ENCODE results near the gene SPEN.
"Not testable (repeated sequence)": the region's sequence is repeated elsewhere in the genome, so short reads cannot be mapped to it uniquely, and the experiment has no call there.

Gene SPEN

GRCh38 chr1:15847100-15847892 is at the start of gene SPEN:
TSS of gene SPEN (plus strand) at chr1:15847707. CDS start at chr1:15848068, 361 bp downstream.
- peak; percentile 96 for DNase-seq

GRCh38 chr1:15799004-15799867 is 48.3 kb upstream of the SPEN start:
- peak; percentile 74 for DNase-seq

- peak; percentile 27 for DNase-seq
Measured at GRCh38 chr1:15799928-15800835, 47.3 kb upstream of the SPEN start.

GRCh38 chr1:15802234-15802965 is 45.1 kb upstream of the SPEN start:
- DNase-seq: no peak

- no peak for DNase-seq
Measured at GRCh38 chr1:15803380-15803779, 44.1 kb upstream of the SPEN start.

GRCh38 chr1:15804060-15804459 is 43.4 kb upstream of the SPEN start:
- no peak for DNase-seq

- no peak for DNase-seq
Measured at GRCh38 chr1:15807121-15807520, 40.4 kb upstream of the SPEN start.

GRCh38 chr1:15807549-15807948 is 40.0 kb upstream of the SPEN start, which contains the start of gene UQCRHL:
TSS of gene UQCRHL (minus strand) at chr1:15807649. CDS start at chr1:15807649, 0 bp downstream.
- not testable (repeated sequence) for DNase-seq

- DNase-seq: no peak
Measured at GRCh38 chr1:15808955-15809354, 38.6 kb upstream of the SPEN start.

- no peak for DNase-seq
Measured at GRCh38 chr1:15810073-15810472, 37.4 kb upstream of the SPEN start.

- DNase-seq: no peak
Measured at GRCh38 chr1:15816674-15817073, 30.8 kb upstream of the SPEN start.

- no peak for DNase-seq
Measured at GRCh38 chr1:15820478-15820877, 27.0 kb upstream of the SPEN start.

- no peak for DNase-seq
Measured at GRCh38 chr1:15825800-15826199, 21.7 kb upstream of the SPEN start.

- no peak for DNase-seq
Measured at GRCh38 chr1:15826810-15827507, 20.5 kb upstream of the SPEN start.

GRCh38 chr1:15827567-15827966 is 19.9 kb upstream of the SPEN start:
- not testable (repeated sequence) for DNase-seq

- not testable (repeated sequence) for DNase-seq
Measured at GRCh38 chr1:15828931-15829330, 18.6 kb upstream of the SPEN start.

GRCh38 chr1:15830258-15830657 is 17.2 kb upstream of the SPEN start:
- DNase-seq: no peak

- DNase-seq: peak; percentile 56
Measured at GRCh38 chr1:15833069-15833679, 14.3 kb upstream of the SPEN start.

- no peak for DNase-seq
Measured at GRCh38 chr1:15833842-15834405, 13.6 kb upstream of the SPEN start.

- DNase-seq: peak; percentile 70
Measured at GRCh38 chr1:15834406-15835204, 12.9 kb upstream of the SPEN start.
